Nephron (organoid): ENCODE data around the gene AKNA.

Experiments
- H3K27ac Mint-ChIP-seq, 3 experiments: 2 replicates each; pipeline ENCODE4 v1.8.0; 2020; ENCODE audit warnings: mixed read lengths in 3 of 3, mild to moderate bottlenecking in 2 of 3, moderate library complexity in 1 of 3
- H3K27me3 Mint-ChIP-seq: 2 replicates; pipeline ENCODE4 v1.8.0; 2021; ENCODE audit warnings: low read depth, mild to moderate bottlenecking, moderate library complexity, mixed read lengths
- H3K36me3 Mint-ChIP-seq: 2 replicates; pipeline ENCODE4 v1.8.0; 2020; ENCODE audit warnings: low read depth, mixed read lengths
- H3K4me1 Mint-ChIP-seq: 2 replicates; pipeline ENCODE4 v1.8.0; 2020; ENCODE audit warnings: mixed read lengths
- H3K4me3 Mint-ChIP-seq, 3 experiments: 2 replicates each; pipeline ENCODE4 v1.8.0; 2020; ENCODE audit warnings: mild to moderate bottlenecking in 3 of 3, mixed read lengths in 3 of 3, moderate library complexity in 2 of 3
- H3K9me3 Mint-ChIP-seq: 2 replicates; pipeline ENCODE4 v1.8.0; 2020; ENCODE audit warnings: mixed read lengths
- TF ChIP-seq, protein P1 (sequence below), 3 experiments: fragments of 200-600 bp; sonication (generic); IDR thresholded peaks; one replicate each; pipeline ENCODE4 v1.5.0; 2021; ENCODE audit warnings: antibody characterized with exemption in 3 of 3; ENCODE audit not compliant: unreplicated experiment in 3 of 3

AKNA gene

DNA sequence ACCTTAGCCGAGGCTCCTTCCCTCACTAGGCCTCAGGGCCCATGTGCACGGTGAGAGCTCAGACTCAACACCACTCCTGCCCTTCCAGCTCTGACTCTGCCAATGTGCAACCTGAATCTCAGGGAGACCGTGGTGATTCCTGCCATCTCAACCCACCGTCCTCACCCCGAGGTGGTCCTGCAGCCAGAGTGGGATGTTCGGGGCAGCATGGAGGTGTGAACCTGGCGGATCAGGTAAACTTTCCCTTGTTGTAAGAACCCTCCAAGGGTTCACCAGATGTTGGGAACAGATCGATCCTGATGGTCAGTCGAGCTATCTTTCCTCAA is 538 bp upstream of the AKNA start:
- Mint-ChIP-seq H3K9me3 (no peaks in the 10 kb centered on the region), H3K27me3 (peaks cover 6% of the 10 kb centered on the region), H3K27ac (peak overlapping the region; percentile 96 to 98 (median 97)), H3K36me3 (no peaks in the 10 kb centered on the region), H3K4me1 (peaks cover 64% of the 10 kb centered on the region), H3K4me3 (peak overlapping the region; percentile 90 to 95 (median 91))
- TF ChIP-seq, protein P1, sequence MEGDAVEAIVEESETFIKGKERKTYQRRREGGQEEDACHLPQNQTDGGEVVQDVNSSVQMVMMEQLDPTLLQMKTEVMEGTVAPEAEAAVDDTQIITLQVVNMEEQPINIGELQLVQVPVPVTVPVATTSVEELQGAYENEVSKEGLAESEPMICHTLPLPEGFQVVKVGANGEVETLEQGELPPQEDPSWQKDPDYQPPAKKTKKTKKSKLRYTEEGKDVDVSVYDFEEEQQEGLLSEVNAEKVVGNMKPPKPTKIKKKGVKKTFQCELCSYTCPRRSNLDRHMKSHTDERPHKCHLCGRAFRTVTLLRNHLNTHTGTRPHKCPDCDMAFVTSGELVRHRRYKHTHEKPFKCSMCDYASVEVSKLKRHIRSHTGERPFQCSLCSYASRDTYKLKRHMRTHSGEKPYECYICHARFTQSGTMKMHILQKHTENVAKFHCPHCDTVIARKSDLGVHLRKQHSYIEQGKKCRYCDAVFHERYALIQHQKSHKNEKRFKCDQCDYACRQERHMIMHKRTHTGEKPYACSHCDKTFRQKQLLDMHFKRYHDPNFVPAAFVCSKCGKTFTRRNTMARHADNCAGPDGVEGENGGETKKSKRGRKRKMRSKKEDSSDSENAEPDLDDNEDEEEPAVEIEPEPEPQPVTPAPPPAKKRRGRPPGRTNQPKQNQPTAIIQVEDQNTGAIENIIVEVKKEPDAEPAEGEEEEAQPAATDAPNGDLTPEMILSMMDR (IDR thresholded peaks at IDR 0.05; ENCODE audit: unreplicated experiment in 3 of 3): no peak

DNA sequence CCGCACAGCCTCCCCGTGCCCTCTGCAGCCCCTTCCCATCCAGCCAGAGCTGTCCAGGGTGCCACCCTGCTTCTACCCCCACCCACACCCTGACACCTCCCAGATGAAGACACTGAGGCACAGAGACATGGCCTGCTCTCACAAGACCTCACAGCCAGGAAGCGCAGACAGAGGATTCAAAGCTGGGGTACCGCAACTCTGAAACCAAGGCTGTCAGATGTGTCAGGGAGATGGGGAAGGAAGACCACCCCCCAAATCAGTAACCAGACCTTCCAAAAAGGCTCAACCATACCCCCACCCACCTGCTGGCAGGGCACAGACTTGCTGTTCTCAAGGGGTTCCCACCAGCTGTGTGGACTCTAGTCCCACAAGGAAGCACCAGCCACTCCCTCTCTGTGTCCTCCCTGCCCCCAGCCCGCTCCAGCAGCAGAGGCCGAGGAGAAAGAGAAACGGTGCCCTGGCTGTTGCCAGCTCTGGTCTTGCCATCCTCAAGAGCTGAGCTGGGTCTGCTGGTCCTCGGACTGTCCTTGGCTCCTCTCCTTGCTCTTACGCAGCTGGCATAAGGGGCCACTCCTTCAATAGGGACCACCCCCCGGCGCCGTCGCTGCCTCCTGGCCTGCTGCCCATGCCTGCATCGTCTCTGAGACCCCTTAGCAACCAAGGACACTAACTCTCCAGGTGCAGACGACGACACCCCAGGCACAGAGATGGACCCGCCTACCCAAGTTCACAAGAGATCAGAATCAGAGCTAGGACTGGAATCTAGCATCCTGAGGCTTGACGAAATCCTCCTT is 699 bp downstream of the AKNA start:
- Mint-ChIP-seq H3K4me3 (peak overlapping the region; percentile 90 to 95 (median 91)), H3K27ac (peak overlapping the region; percentile 96 to 98 (median 97)), H3K36me3 (no peaks in the 10 kb centered on the region), H3K9me3 (no peaks in the 10 kb centered on the region), H3K27me3 (peaks cover 6% of the 10 kb centered on the region), H3K4me1 (peaks cover 67% of the 10 kb centered on the region)
- TF ChIP-seq, protein P1 (IDR thresholded peaks at IDR 0.05; ENCODE audit: unreplicated experiment in 3 of 3): no peak

DNA sequence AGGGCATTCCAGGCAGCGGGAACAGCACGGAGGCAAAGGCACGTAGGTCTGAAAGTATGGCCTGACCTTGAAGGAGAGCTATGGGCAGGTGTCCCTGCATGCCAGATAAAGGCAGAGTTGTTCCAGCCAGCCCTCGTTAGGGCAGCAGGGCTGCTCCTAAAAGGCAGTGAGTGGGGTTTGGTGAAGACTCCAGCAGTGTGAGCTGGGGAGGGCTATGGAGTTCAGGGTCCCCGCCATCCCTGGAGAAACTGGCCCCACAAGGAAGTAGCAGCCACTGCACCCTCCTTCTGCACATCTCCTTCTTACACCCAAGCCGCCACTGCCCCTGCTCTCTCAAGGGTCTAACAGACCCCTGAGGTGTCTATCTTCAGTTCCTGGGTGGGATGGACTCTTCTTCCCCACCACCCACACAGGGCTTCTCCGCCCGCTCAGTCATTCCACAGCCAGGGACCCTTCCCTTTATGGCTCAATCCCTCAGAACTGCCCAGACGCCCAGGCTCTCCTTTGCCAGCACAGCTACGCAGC is 1.4 kb downstream of the AKNA start:
- peak overlapping the region; percentile 90 to 95 (median 91) for H3K4me3 Mint-ChIP-seq
- H3K4me1 Mint-ChIP-seq: peaks cover 67% of the 10 kb centered on the region
- H3K27ac Mint-ChIP-seq: peak overlapping the region; percentile 96 to 98 (median 97)
- no peaks in the 10 kb centered on the region for H3K9me3 Mint-ChIP-seq
- TF ChIP-seq, protein P1 (IDR thresholded peaks at IDR 0.05; ENCODE audit: unreplicated experiment in 3 of 3): no peak
- H3K27me3 Mint-ChIP-seq: peaks cover 6% of the 10 kb centered on the region
- no peaks in the 10 kb centered on the region for H3K36me3 Mint-ChIP-seq

DNA sequence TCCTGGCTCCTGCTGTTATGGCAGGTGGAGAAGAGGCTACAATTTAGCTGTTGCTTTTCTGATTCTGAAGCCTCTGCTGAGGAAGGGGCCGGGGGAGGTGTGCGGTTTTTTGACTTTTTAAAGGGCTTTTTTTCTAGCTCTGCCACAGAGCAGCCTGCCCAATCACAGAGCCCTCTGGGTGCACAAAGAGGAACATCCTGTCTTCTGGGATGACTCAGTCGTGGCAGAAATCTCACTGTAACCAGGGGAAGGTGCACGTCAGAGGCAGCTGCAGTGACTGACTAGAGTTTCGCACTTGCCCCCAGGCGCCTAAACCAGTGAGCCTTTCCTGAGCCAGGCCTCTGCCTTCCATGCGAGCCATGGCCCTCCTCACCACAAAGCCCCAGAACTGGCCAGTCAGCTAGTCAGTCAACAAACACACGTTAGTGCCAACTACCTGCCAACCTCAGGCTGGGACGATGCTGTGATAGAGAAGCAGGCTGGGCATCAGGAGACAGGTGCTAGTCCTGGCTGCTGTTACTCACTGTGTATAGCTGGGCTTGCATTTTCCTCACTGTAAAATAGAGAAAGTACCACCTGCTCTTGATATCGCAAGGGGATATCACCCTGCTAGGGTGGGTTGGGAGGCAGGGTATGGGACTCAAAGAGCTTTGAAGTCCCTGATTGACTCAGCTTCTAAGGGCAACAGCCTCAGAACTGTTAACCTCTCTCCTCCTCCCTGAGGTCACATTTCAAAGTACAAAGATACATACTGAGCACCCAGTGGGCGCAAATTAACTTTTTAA is 2.2 kb downstream of the AKNA start:
- Mint-ChIP-seq H3K9me3 (no peaks in the 10 kb centered on the region), H3K4me3 (peak overlapping the region; percentile 90 to 95 (median 91)), H3K27me3 (peaks cover 6% of the 10 kb centered on the region)

DNA sequence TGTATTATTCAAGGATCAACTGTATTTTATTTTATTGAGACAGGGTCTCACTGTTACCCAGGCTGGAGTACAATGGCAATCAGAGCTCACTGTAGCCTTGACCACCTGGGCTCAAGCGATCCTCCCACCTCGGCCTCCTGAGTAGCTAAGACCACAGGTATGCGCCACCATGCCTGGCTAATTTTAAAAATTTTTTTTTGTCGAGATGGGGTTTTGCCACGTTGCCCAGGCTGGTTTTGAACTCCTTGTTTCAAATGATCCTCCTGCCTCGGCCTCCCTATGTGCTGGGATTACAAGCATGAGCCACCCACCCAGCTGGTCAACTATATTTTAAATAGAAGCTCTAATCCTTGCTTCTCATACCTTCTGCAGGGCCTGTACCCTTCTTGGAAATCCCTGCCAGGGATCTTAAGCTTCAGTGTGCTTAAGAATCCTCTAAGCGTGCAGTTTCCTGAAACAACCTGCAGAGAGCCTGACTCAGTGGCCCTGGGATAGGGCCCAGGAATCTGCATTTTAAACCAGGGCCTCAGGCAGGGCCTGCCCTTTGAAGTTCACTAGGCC is 2.9 kb downstream of the AKNA start:
- peak overlapping the region in 1 of 3 experiments; percentile 98 for H3K27ac Mint-ChIP-seq
- TF ChIP-seq, protein P1 (IDR thresholded peaks at IDR 0.05; ENCODE audit: unreplicated experiment in 3 of 3): no peak
- no peak overlapping the region for H3K4me3 Mint-ChIP-seq
- H3K9me3 Mint-ChIP-seq: no peaks in the 10 kb centered on the region
- H3K36me3 Mint-ChIP-seq: peaks cover 4% of the 10 kb centered on the region
- H3K4me1 Mint-ChIP-seq: peaks cover 57% of the 10 kb centered on the region
- H3K27me3 Mint-ChIP-seq: peaks cover 6% of the 10 kb centered on the region

More for the DNA sequence above, 2.2 kb downstream of the AKNA start:
- TF ChIP-seq, protein P1 (IDR thresholded peaks at IDR 0.05; ENCODE audit: unreplicated experiment in 3 of 3): no peak
- Mint-ChIP-seq H3K4me1 (peaks cover 63% of the 10 kb centered on the region), H3K36me3 (no peaks in the 10 kb centered on the region), H3K27ac (peak overlapping the region; percentile 28 to 98 (median 96))
